ENCODE data around the gene SAMD3. TPM values are rescaled to one million over a fixed set of nuclear protein-coding genes. Genes with fewer than 3 reads are reported as not detected.

The SAMD3 gene
- total RNA-seq, 1 donor from 2014 or later = 0.45 TPM

GRCh38 chr6:130129762-130130246 lies 92.9 kb downstream of the SAMD3 start:
- H4K20me1 ChIP-seq (ENCODE audit: insufficient read depth, low read length) = no peaks in the 10 kb centered on the region
- H3K4me1 ChIP-seq (ENCODE audit: insufficient read depth, low read length) = peaks cover 10% of the 10 kb centered on the region
- Mint-ChIP-seq H3K9me3 (ENCODE audit: unreplicated experiment) (no peaks in the 10 kb centered on the region), H3K4me3 (ENCODE audit: unreplicated experiment) (no peak overlapping the region), H3K36me3 (ENCODE audit: low read depth, unreplicated experiment) (peaks cover 3% of the 10 kb centered on the region), H3K27me3 (ENCODE audit: low read depth, unreplicated experiment) (no peaks in the 10 kb centered on the region), H3K4me1 (ENCODE audit: low read depth, unreplicated experiment) (peaks cover 8% of the 10 kb centered on the region), H3K27ac (ENCODE audit: unreplicated experiment) (no peak overlapping the region)
- H3K79me2 ChIP-seq (ENCODE audit: insufficient read depth, low read length) = no peaks in the 10 kb centered on the region
- no peaks in the 10 kb centered on the region for H3K36me3 ChIP-seq (ENCODE audit: insufficient read depth, low read length)
- DNase-seq (ENCODE audit: low read depth) (peak; percentile 75), FAIRE-seq (peak; percentile 87)
- H3K4me3 ChIP-seq (ENCODE audit: insufficient read depth, low read depth, low read length) = peak overlapping the region; percentile 26
- H3K4me2 ChIP-seq (ENCODE audit: low read length) = peak overlapping the region; percentile 80
- TF ChIP-seq EZH2 (IDR thresholded peaks at IDR 0.05; ENCODE audit: insufficient read depth, low read length) = no peak
- TF ChIP-seq, protein P1, sequence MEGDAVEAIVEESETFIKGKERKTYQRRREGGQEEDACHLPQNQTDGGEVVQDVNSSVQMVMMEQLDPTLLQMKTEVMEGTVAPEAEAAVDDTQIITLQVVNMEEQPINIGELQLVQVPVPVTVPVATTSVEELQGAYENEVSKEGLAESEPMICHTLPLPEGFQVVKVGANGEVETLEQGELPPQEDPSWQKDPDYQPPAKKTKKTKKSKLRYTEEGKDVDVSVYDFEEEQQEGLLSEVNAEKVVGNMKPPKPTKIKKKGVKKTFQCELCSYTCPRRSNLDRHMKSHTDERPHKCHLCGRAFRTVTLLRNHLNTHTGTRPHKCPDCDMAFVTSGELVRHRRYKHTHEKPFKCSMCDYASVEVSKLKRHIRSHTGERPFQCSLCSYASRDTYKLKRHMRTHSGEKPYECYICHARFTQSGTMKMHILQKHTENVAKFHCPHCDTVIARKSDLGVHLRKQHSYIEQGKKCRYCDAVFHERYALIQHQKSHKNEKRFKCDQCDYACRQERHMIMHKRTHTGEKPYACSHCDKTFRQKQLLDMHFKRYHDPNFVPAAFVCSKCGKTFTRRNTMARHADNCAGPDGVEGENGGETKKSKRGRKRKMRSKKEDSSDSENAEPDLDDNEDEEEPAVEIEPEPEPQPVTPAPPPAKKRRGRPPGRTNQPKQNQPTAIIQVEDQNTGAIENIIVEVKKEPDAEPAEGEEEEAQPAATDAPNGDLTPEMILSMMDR (IDR thresholded peaks at IDR 0.05; ENCODE audit: insufficient read depth, low read depth, low read length) = no peak
- peak overlapping the region; percentile 57 for H3K27ac ChIP-seq (ENCODE audit: low read depth, low read length)
- peak overlapping the region; percentile 32 for H2AFZ ChIP-seq (ENCODE audit: low read depth, low read length)
- H3K27me3 ChIP-seq (ENCODE audit: insufficient read depth, low read length) = no peaks in the 10 kb centered on the region
- H3K9me3 ChIP-seq (ENCODE audit: insufficient read depth, low read depth, low read length) = no peaks in the 10 kb centered on the region
- H3K9ac ChIP-seq (ENCODE audit: low read length) = no peak overlapping the region

GRCh38 chr6:130128326-130128725 lies 94.4 kb downstream of the SAMD3 start:
- H3K36me3 ChIP-seq (ENCODE audit: insufficient read depth, low read length) = no peaks in the 10 kb centered on the region
- no peak overlapping the region for H3K9ac ChIP-seq (ENCODE audit: low read length)
- no peak overlapping the region for H2AFZ ChIP-seq (ENCODE audit: low read depth, low read length)
- no peaks in the 10 kb centered on the region for H3K9me3 ChIP-seq (ENCODE audit: insufficient read depth, low read depth, low read length)
- no peak overlapping the region for H3K27ac ChIP-seq (ENCODE audit: low read depth, low read length)
- no peaks in the 10 kb centered on the region for H3K9me3 Mint-ChIP-seq (ENCODE audit: unreplicated experiment)
- H3K4me1 Mint-ChIP-seq (ENCODE audit: low read depth, unreplicated experiment) = peaks cover 8% of the 10 kb centered on the region
- TF ChIP-seq, protein P1 (IDR thresholded peaks at IDR 0.05; ENCODE audit: insufficient read depth, low read depth, low read length) = no peak
- no peak for TF ChIP-seq EZH2 (IDR thresholded peaks at IDR 0.05; ENCODE audit: insufficient read depth, low read length)
- FAIRE-seq = no peak
- peaks cover 10% of the 10 kb centered on the region for H3K4me1 ChIP-seq (ENCODE audit: insufficient read depth, low read length)
- no peak overlapping the region for H3K27ac Mint-ChIP-seq (ENCODE audit: unreplicated experiment)
- H3K4me2 ChIP-seq (ENCODE audit: low read length) = no peak overlapping the region
- H3K27me3 Mint-ChIP-seq (ENCODE audit: low read depth, unreplicated experiment) = no peaks in the 10 kb centered on the region
- H3K27me3 ChIP-seq (ENCODE audit: insufficient read depth, low read length) = no peaks in the 10 kb centered on the region
- H3K36me3 Mint-ChIP-seq (ENCODE audit: low read depth, unreplicated experiment) = peaks cover 5% of the 10 kb centered on the region
- H4K20me1 ChIP-seq (ENCODE audit: insufficient read depth, low read length) = no peaks in the 10 kb centered on the region
- H3K4me3 ChIP-seq (ENCODE audit: insufficient read depth, low read depth, low read length) = no peak overlapping the region
- H3K4me3 Mint-ChIP-seq (ENCODE audit: unreplicated experiment) = no peak overlapping the region
- no peaks in the 10 kb centered on the region for H3K79me2 ChIP-seq (ENCODE audit: insufficient read depth, low read length)
- no peak for DNase-seq (ENCODE audit: low read depth)

DNA sequence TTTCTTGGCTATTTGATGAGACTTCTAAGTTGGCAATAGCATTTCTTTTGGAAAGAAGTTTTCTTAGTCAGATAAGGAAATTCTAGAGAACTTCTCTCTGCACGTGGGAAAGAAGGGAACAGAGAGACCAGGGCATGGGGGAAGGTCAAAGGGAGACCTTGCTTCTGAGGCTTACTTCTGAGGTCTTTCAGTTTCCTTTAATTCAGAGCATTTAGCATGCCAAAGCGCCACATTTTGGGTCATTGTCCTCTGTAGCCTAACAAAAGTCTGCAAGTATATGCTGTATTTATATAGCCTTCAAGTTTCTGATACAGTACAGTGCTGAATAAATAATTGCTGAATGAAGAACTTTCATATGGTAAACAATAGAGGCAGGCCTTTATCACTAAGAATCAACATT lies 95.6 kb downstream of the SAMD3 start:
- Histone ChIP-seq H3K79me2 (ENCODE audit: insufficient read depth, low read length) (no peaks in the 10 kb centered on the region), H3K27me3 (ENCODE audit: insufficient read depth, low read length) (no peaks in the 10 kb centered on the region), H3K4me2 (ENCODE audit: low read length) (no peak overlapping the region), H4K20me1 (ENCODE audit: insufficient read depth, low read length) (no peaks in the 10 kb centered on the region), H3K9me3 (ENCODE audit: insufficient read depth, low read depth, low read length) (no peaks in the 10 kb centered on the region), H2AFZ (ENCODE audit: low read depth, low read length) (no peak overlapping the region), H3K36me3 (ENCODE audit: insufficient read depth, low read length) (no peaks in the 10 kb centered on the region), H3K4me1 (ENCODE audit: insufficient read depth, low read length) (peaks cover 10% of the 10 kb centered on the region), H3K27ac (ENCODE audit: low read depth, low read length) (no peak overlapping the region), H3K4me3 (ENCODE audit: insufficient read depth, low read depth, low read length) (no peak overlapping the region), H3K9ac (ENCODE audit: low read length) (no peak overlapping the region)
- no peaks in the 10 kb centered on the region for H3K27me3 Mint-ChIP-seq (ENCODE audit: low read depth, unreplicated experiment)
- H3K4me1 Mint-ChIP-seq (ENCODE audit: low read depth, unreplicated experiment) = peaks cover 7% of the 10 kb centered on the region
- DNase-seq (ENCODE audit: low read depth) (no peak), FAIRE-seq (no peak)
- peaks cover 5% of the 10 kb centered on the region for H3K36me3 Mint-ChIP-seq (ENCODE audit: low read depth, unreplicated experiment)
- no peaks in the 10 kb centered on the region for H3K9me3 Mint-ChIP-seq (ENCODE audit: unreplicated experiment)
- H3K4me3 Mint-ChIP-seq (ENCODE audit: unreplicated experiment) = no peak overlapping the region
- TF ChIP-seq EZH2 (IDR thresholded peaks at IDR 0.05; ENCODE audit: insufficient read depth, low read length) = no peak
- TF ChIP-seq, protein P1 (IDR thresholded peaks at IDR 0.05; ENCODE audit: insufficient read depth, low read depth, low read length) = no peak
- H3K27ac Mint-ChIP-seq (ENCODE audit: unreplicated experiment) = no peak overlapping the region
